NCI-H2029 (cell line): Measurements from ENCODE around the gene POFUT2.

ENCODE experiments used
- DNase-seq: peaks from one replicate; lab custom pipeline; 2025; lab: John Stamatoyannopoulos, UW

POFUT2 gene

GRCh38 chr21:45297329-45297728 lies 9.6 kb upstream of the POFUT2 start:
- no peak for DNase-seq

GRCh38 chr21:45296638-45297037 lies 8.9 kb upstream of the POFUT2 start:
- DNase-seq: no peak

DNA sequence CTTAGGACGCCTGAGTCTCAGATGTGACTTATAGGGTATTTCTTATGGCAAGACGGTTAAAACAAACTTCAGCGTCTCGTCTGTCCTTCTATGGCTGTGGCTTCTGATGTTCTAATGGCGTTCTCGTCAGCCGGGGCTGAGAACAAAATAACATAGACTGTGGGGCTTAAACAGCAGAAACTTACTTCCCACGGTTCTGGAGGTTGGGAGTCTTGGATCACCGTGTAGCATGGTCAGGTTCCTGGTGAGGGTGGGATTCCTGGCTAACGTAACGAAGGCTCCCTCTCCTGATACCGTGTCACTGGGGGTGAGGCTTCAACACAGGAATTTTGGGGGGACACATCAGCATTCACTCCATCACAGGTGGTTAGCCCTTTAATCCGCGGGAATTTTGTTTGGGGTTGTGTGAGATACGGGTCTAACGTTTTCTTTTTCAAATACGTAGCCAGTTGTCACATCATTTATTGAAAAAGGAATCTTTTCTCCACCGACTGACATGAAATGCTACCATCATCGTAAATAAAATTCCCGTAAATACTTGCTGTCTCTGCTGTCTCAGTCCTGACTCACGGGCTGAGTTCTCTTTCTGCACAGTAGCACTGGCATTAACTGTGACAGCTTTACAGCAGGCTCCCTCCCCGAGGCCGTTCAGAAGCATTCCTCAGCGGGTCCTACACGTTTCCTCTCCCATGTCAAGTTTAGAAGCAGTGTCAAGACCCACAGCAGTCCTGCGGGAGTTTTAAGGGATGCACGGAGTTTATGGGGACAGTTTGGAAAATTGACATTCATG lies 8.1 kb upstream of the POFUT2 start:
- no peak for DNase-seq

DNA sequence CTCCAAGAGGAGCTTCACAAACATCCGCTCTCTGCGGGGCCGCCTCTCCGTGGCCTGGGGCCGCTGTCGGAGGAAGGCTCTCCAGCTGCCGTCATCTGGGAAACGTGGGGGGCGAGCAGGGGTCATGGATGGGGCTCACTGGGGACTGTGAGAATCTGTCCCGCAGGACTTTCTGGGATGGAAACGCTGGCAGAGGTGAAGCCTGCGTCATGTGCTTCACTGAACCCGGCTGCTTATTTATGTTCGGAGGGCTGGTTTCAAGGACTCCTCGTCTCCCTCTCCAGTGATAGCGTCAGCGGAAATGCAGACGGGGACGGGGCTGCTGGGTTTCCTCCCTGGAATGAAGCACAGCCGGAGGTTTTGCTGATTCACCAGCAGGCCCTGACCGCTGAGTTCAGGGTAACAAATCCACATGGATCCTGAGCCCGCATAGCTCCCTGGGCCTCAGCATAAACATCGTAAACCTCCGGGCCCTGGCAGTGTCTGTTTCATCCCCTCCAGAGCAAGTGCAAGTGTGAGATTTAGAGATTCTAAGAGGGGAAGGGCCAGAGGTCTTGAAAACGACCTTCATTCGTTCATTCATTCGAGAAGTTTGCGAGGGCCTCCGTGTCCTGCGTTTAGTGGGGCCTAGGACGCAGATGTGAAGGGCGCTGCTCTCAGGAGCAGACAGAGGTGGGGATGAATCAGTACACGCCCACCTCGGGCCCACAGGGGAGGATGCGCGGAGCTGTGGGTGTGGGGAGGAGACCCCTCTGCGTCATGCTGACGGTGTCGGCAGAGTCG lies 7.0 kb upstream of the POFUT2 start:
- no peak for DNase-seq

GRCh38 chr21:45293726-45294401 lies 6.2 kb upstream of the POFUT2 start:
- DNase-seq: no peak

- no peak for DNase-seq
Measured at GRCh38 chr21:45293220-45293725, 5.6 kb upstream of the POFUT2 start.

DNA sequence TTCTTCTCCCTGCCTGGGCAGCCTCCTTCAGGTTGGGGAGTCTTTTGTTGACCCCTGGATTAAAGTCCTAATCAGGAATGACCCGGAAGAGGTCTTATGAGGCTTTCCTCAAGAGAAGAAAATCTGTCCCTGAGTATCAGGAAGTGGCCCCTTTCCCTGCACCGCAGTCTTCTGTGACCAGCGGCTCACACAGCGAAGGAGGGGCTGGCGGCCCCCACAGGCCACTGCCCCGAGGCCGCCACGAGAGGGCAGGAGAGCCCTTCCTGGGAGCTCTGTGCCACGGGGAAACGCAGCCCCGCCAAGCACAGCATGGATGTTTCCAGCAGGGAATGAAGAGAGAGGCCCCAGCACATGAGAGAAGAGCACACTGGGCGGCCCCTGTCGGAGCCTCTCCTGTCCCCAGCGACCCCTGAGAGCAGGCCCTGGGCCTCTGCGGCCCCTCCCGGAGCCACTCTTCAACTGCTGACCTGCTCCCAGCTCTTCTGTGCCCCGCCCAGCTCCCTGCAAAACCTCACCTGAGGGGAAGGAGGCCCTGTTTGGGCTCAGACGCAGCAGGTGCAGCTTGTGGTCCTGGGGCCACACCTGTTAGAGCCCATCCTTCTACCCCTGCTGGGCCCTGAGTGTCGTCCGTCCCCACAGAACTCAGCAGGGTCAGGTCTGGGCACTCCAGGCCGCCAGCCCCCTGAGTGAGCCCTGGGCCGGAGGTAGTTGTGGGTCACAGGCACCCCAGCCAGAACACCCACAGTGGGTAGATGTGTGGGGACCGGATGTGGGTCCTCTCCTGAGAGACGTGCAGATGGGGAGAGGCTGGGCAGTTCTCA lies 4.9 kb upstream of the POFUT2 start:
- peak; percentile 76 for DNase-seq

GRCh38 chr21:45291613-45292398 lies 4.1 kb upstream of the POFUT2 start:
- no peak for DNase-seq

DNA sequence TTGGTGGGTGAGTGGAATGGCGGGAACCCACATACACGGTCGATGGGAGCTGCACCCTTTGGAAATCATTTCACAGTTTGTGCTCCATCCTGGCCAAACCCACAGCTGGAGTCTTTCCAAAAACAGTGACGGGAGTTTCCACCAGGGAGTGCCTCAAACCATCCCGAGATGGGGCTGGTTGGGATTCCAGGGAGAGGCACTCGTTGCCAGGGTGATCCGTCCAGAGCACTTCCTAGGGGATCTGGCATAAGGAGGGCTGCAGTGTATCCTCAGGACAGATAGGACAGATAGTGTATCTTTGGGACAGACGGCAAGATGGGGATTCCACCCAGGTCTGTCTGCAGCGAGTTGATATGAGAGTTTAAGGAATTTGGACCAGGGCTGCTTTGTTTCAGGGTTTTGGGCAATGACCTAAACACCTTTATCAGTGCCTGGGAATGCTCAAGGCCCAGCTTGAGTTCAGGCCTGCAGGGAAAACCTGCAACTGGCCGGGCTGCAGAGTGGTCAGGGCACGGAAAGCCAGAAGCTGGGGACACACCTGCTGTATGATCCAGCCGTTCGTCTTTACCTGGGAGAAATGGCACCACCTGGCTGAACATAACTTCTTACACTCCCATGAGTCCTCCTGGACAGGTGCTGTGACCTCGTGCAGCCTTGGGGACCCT lies 3.4 kb upstream of the POFUT2 start:
- no peak for DNase-seq

- DNase-seq: no peak
Measured at GRCh38 chr21:45289655-45290515, 2.2 kb upstream of the POFUT2 start.

- DNase-seq: no peak
Measured at GRCh38 chr21:45289134-45289533, 1.4 kb upstream of the POFUT2 start.

- no peak for DNase-seq
Measured at GRCh38 chr21:45288441-45288841, 746 bp upstream of the POFUT2 start.

DNA sequence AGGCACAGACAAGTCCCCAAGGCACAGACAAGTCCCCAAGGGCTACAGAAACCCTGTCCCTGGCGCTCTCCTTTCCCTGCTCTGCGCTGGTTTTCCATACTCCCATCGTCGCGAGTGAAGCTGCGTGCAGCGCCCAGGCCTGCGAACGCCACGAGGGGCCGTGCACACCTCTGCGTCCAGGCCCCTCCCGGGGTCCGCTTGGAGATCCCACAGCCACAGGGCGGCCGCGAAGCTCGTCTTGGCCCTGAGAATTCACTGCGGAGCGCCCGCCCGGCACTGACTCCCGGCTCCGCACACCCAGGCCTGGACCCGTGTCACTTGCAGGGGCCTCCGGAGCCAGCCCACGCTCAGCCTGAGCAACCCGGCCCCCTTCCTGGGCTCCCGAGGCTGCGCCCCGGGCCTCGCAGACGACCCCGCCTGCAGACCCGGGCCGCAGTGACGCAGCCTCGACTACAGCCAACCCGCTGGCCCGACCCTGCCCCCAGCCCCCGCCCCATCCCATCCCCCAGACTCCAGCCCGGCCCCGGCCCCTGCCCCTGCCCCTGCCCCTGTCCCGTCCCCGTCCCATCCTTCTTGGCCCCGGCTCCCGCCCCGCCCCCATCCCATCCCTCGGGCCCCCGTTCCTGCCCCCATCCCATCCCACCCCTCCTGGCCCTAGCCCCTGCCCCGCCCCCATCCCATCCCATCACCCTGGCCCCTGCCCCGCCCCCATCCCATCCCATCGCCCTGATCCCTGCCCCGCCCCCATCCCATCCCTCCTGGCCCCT lies 841 bp downstream of the POFUT2 start:
- DNase-seq: no peak

DNA sequence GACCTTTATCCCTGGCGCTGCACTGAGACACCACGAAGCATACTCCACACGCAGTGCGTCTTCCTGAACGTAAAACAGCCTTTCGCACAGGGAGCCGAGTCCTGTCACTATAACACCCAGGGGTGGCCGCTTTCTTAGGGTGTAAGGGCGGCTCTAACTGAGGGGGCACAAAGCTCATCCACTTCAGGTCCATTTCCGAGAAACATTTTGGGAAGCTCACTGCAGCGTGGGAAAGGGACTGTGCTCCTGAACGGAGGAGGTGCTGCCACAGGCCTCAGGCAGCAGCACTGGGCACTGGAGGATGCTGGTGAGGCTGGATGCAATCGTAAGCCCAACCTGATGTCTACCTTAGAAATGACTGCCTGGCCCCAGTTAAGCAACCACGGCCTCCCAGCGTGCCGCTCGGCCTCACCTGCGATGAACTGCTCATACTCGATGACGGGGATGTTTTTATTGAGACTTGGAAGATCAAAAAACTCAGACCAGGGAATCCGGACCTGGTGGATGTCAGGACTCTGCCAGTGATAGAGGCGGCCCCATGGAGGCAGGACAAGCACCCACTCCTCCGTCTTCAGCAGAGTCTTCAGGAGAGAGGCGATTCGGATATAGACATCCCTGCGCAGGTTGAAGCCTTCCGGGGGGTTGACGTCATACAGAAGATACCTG lies 2.3 kb downstream of the POFUT2 start:
- no peak for DNase-seq

DNA sequence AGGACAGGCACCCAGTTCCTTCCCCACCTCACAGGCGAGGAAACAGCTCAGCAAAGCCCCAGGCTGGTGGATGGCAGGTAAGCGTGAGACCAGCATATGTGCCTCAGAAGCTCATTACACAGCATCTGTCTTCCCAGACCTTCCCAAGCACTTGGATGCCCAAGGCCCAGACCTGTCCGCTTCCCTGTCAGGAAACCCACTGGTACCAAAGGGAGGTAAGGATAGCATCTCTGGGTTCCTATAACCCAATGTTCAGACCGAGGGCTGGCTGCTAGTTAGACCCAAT lies 3.3 kb downstream of the POFUT2 start:
- DNase-seq: no peak

DNA sequence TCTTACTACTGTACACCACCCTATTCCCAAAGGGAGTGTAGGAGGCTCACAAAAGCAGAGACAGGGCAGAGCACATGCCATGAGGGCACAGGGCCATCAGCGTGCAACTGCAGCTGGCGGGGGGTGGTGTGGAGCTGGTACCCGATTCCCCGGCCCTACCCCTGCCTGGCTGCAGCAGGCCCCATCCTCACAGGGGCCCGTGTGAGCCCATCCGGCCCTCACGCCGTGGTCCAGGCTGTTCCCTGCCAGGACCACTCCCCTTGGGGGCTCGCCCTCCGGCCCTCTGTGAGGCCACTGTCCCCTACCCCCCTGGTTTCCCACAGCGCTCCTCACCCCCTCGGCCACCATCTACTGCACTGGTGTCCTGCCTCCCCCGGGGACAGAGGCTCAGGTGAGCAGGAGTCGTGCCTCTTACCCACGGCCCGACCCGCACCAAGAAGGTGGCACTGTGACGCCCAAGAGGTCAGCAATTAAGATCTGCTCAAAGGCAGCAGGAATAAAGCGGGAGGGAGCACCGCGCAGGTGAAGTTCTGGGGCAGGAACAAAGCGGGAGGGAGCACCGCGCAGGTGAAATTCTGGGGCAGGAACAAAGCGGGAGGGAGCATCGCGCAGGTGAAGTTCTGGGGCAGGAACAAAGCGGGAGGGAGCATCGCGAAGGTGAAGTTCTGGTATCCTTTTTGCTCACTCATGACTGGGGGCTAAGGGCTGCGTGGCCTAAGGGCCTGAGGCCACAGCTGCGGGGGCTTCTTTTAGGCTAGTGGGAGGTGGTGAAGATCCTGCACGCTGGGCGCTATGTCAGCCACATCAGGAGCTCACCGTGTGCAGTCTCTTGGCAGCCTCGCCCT lies 3.9 kb downstream of the POFUT2 start:
- DNase-seq: no peak

DNA sequence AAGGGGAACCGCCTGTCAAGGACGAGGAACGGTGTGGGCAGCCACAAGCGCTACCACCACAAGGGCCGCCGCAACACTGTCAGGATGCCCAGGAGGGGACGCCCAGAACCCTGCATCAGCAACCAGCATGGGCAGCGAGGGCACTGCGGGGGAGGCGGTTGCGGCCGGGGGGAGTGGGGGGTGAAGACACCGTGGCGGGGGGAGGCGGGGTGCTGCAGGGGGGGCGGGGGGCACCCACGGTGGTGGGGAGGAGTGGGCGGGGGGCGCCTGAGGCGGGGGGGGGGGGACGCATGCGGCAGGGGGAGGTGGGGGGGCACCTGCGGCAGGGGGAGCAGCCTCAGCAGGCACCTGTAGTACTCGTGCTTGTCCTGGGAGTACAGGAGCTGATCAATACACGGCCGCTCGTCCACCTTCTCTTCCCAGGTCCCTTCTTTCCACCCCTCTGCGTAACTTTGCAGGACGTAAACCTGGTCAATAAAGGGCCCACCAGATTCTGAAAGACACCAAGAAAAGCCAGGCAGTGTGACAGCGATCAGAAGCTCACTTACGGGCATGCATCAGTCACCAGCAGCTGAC lies 4.6 kb downstream of the POFUT2 start:
- DNase-seq: no peak
